Astrocyte (in vitro differentiated cells and primary cell): ENCODE results near the gene C1orf50. TPM values are rescaled to one million over a fixed set of nuclear protein-coding genes. Genes with fewer than 3 reads are reported as not detected.

Experiments used
- DNase-seq: peaks from one replicate; pipeline ENCODE4 v3.0.0-alpha.2; 2010; ENCODE audit warnings: low read depth
- FAIRE-seq: peaks from 2 replicates; lab custom pipeline; 2011; peaks lifted over from hg19 to GRCh38; lab: Jason Lieb, UNC
- H2AFZ ChIP-seq: 2 replicates; pipeline ENCODE4 v1.6.0; 2012; ENCODE audit warnings: low read depth, low read length, inconsistent platforms
- H3K27ac ChIP-seq: 2 replicates; pipeline ENCODE4 v1.5.1; 2011; ENCODE audit warnings: low read depth, low read length, inconsistent platforms
- H3K27me3 ChIP-seq: 2 replicates; pipeline ENCODE4 v1.6.0; 2011; ENCODE audit warnings: low read length, inconsistent platforms; ENCODE audit not compliant: insufficient read depth
- H3K36me3 ChIP-seq: 2 replicates; pipeline ENCODE4 v1.5.1; 2011; ENCODE audit warnings: low read length, inconsistent platforms; ENCODE audit not compliant: insufficient read depth
- H3K4me1 ChIP-seq: 2 replicates; pipeline ENCODE4 v1.5.1; 2011; ENCODE audit warnings: low read length, inconsistent platforms; ENCODE audit not compliant: insufficient read depth
- H3K4me2 ChIP-seq: 2 replicates; pipeline ENCODE4 v1.6.0; 2012; ENCODE audit warnings: low read length, inconsistent platforms
- H3K4me3 ChIP-seq: 2 replicates; pipeline ENCODE4 v1.5.1; 2011; ENCODE audit warnings: low read depth, mild to moderate bottlenecking, low read length, inconsistent platforms; ENCODE audit not compliant: insufficient read depth
- H3K79me2 ChIP-seq: 2 replicates; pipeline ENCODE4 v1.6.0; 2012; ENCODE audit warnings: mild to moderate bottlenecking, low read length, inconsistent platforms; ENCODE audit not compliant: insufficient read depth
- H3K9ac ChIP-seq: 2 replicates; pipeline ENCODE4 v1.6.0; 2012; ENCODE audit warnings: mild to moderate bottlenecking, low read length, inconsistent platforms
- H3K9me3 ChIP-seq: 2 replicates; pipeline ENCODE4 v1.5.1; 2012; ENCODE audit warnings: low read depth, mild to moderate bottlenecking, low read length, inconsistent platforms; ENCODE audit not compliant: insufficient read depth
- H4K20me1 ChIP-seq: 2 replicates; pipeline ENCODE4 v1.6.0; 2012; ENCODE audit warnings: low read length, inconsistent platforms; ENCODE audit not compliant: insufficient read depth
- H3K27ac Mint-ChIP-seq: one replicate; pipeline ENCODE4 v1.8.0; 2021; ENCODE audit warnings: mild to moderate bottlenecking, mixed read lengths; ENCODE audit not compliant: unreplicated experiment
- H3K27me3 Mint-ChIP-seq: one replicate; pipeline ENCODE4 v1.8.0; 2021; ENCODE audit warnings: low read depth, mixed read lengths; ENCODE audit not compliant: unreplicated experiment
- H3K36me3 Mint-ChIP-seq: one replicate; pipeline ENCODE4 v1.8.0; 2021; ENCODE audit warnings: low read depth, mixed read lengths; ENCODE audit not compliant: unreplicated experiment
- H3K4me1 Mint-ChIP-seq: one replicate; pipeline ENCODE4 v1.8.0; 2021; ENCODE audit warnings: low read depth, mixed read lengths; ENCODE audit not compliant: unreplicated experiment
- H3K4me3 Mint-ChIP-seq: one replicate; pipeline ENCODE4 v1.8.0; 2021; ENCODE audit warnings: mild to moderate bottlenecking, moderate library complexity, mixed read lengths; ENCODE audit not compliant: unreplicated experiment
- H3K9me3 Mint-ChIP-seq: one replicate; pipeline ENCODE4 v1.8.0; 2021; ENCODE audit warnings: mild to moderate bottlenecking, mixed read lengths; ENCODE audit not compliant: unreplicated experiment
- EZH2 ChIP-seq: IDR thresholded peaks from 2 replicates; pipeline ENCODE4 v1.6.1; 2012; ENCODE audit warnings: mild to moderate bottlenecking, low read length, inconsistent platforms; ENCODE audit not compliant: insufficient read depth
- total RNA-seq: library from RNA; stranded (reverse); gene quantifications from 2 replicates; pipeline ENCODE4 v1.2.1, GENCODE V29; 2021
- TF ChIP-seq, protein P1 (sequence below): IDR thresholded peaks from 2 replicates; pipeline ENCODE4 v1.5.1; 2011; ENCODE audit warnings: low read depth, mild to moderate bottlenecking, inconsistent platforms, low read length, moderate library complexity; ENCODE audit not compliant: insufficient read depth

Gene C1orf50
- total RNA-seq, 1 donor from 2014 or later, result 9.5 TPM

DNA sequence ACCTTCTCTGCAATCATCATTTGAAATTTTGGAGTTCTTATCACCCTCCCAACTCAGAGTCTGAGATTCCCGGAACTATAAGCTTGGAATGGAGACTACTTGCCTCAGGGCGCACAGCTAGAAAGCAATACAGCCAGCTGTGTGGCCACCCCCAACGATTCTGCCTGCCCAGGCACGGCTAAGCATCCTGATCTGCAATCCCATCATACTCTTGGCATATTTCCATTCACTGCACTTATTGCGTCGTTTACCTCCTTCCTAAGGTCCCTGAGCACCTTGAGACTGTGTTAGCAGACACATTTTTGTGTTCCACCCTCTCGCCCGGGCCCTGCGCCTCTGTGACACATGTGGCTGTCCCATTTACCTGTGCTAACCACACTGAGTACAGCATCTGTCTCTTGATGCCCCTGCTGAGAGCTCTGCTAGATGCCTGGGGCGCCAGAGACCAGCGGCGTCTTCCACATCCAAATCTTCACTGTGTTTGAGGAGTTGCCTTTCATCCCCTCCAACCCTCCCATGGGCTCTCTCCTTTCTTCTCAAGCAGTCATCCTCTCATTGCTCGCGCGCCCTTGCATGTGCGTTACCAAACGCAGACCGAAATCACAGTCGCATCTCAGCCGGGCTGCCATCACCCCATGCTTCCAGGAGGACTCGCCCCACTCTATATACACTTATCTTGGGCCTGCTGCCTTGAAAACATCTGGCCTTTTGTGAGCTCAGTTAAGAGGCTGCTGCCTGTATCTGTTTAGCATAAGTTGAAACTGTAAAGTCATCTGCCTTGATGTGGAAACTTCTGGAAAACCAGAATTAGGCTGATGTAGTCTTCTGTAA, 23.5 kb upstream of the C1orf50 start:
- DNase-seq, result no peak
- Mint-ChIP-seq H3K27ac (no peak overlapping the region), H3K27me3 (peaks cover 3% of the 10 kb centered on the region), H3K9me3 (peaks cover 2% of the 10 kb centered on the region), H3K4me3 (no peak overlapping the region), H3K4me1 (peaks cover 5% of the 10 kb centered on the region), H3K36me3 (peaks cover 20% of the 10 kb centered on the region)
- TF ChIP-seq EZH2, result no peak
- TF ChIP-seq, protein P1, sequence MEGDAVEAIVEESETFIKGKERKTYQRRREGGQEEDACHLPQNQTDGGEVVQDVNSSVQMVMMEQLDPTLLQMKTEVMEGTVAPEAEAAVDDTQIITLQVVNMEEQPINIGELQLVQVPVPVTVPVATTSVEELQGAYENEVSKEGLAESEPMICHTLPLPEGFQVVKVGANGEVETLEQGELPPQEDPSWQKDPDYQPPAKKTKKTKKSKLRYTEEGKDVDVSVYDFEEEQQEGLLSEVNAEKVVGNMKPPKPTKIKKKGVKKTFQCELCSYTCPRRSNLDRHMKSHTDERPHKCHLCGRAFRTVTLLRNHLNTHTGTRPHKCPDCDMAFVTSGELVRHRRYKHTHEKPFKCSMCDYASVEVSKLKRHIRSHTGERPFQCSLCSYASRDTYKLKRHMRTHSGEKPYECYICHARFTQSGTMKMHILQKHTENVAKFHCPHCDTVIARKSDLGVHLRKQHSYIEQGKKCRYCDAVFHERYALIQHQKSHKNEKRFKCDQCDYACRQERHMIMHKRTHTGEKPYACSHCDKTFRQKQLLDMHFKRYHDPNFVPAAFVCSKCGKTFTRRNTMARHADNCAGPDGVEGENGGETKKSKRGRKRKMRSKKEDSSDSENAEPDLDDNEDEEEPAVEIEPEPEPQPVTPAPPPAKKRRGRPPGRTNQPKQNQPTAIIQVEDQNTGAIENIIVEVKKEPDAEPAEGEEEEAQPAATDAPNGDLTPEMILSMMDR, result no peak
- H3K27me3 ChIP-seq, result no peaks in the 10 kb centered on the region
- no peak for FAIRE-seq
- no peak overlapping the region for H2AFZ ChIP-seq
- no peak overlapping the region for H3K27ac ChIP-seq
- H3K4me2 ChIP-seq, result no peak overlapping the region
- no peaks in the 10 kb centered on the region for H3K9me3 ChIP-seq
- H3K4me3 ChIP-seq, result no peak overlapping the region
- no peaks in the 10 kb centered on the region for H3K4me1 ChIP-seq
- peaks cover 36% of the 10 kb centered on the region for H4K20me1 ChIP-seq
- H3K36me3 ChIP-seq, result peaks cover 8% of the 10 kb centered on the region
- no peaks in the 10 kb centered on the region for H3K79me2 ChIP-seq
- no peak overlapping the region for H3K9ac ChIP-seq

DNA sequence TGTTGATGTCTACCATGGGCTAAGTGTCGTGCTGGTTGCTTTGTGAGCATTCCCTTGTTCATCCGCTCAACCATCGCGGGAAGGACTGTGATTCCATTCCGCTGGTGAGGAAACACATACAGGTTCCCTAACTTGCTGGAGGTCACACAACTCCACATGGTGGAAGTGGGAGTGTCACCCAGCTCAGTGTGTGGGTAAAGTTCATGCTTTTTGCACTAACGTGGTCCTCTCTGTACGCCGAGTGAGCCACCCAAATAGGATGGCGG, 23.0 kb upstream of the C1orf50 start:
- no peak for FAIRE-seq
- no peak overlapping the region for H3K27ac ChIP-seq
- H3K79me2 ChIP-seq, result no peaks in the 10 kb centered on the region
- H3K36me3 ChIP-seq, result peaks cover 13% of the 10 kb centered on the region
- peaks cover 3% of the 10 kb centered on the region for H3K27me3 Mint-ChIP-seq
- H3K4me1 Mint-ChIP-seq, result peaks cover 5% of the 10 kb centered on the region
- no peak overlapping the region for H3K27ac Mint-ChIP-seq
- H3K9me3 ChIP-seq, result no peaks in the 10 kb centered on the region
- no peaks in the 10 kb centered on the region for H3K4me1 ChIP-seq
- H2AFZ ChIP-seq, result no peak overlapping the region
- no peak overlapping the region for H3K9ac ChIP-seq
- no peak for DNase-seq
- no peak overlapping the region for H3K4me2 ChIP-seq
- no peak overlapping the region for H3K4me3 Mint-ChIP-seq
- no peaks in the 10 kb centered on the region for H3K27me3 ChIP-seq
- TF ChIP-seq, protein P1, result no peak
- TF ChIP-seq EZH2, result no peak
- H3K36me3 Mint-ChIP-seq, result peaks cover 25% of the 10 kb centered on the region
- H3K4me3 ChIP-seq, result no peak overlapping the region
- H4K20me1 ChIP-seq, result peaks cover 42% of the 10 kb centered on the region
- peaks cover 2% of the 10 kb centered on the region for H3K9me3 Mint-ChIP-seq

DNA sequence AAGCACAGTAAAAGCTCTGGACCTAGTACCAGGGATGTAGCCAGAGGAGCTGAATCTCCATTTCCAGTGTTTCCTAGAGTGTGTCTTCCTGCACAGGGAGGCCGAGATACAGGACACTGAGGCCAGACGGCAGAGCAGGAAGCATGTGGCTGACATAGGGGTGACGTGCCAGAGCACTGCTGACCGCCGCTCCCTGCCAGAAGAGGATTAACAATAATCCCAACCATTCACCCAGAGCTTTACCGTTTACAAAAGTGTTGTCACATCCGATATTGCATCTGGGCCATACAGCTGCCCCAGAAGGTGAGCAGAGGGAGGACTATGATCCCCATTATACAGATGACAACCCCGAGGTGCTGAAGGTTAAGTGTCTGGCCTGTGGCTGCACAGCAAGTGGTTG, 21.2 kb upstream of the C1orf50 start:
- Histone ChIP-seq H3K4me3 (no peak overlapping the region), H3K9me3 (no peaks in the 10 kb centered on the region), H4K20me1 (peaks cover 53% of the 10 kb centered on the region), H3K36me3 (peaks cover 23% of the 10 kb centered on the region), H2AFZ (no peak overlapping the region), H3K27me3 (no peaks in the 10 kb centered on the region), H3K4me2 (no peak overlapping the region), H3K79me2 (no peaks in the 10 kb centered on the region), H3K27ac (no peak overlapping the region), H3K9ac (no peak overlapping the region), H3K4me1 (no peaks in the 10 kb centered on the region)
- H3K36me3 Mint-ChIP-seq, result peaks cover 36% of the 10 kb centered on the region
- peaks cover 2% of the 10 kb centered on the region for H3K9me3 Mint-ChIP-seq
- no peaks in the 10 kb centered on the region for H3K4me1 Mint-ChIP-seq
- no peaks in the 10 kb centered on the region for H3K27me3 Mint-ChIP-seq
- DNase-seq (no peak), FAIRE-seq (no peak)
- TF ChIP-seq, protein P1, result no peak
- no peak for TF ChIP-seq EZH2
- no peak overlapping the region for H3K4me3 Mint-ChIP-seq
- no peak overlapping the region for H3K27ac Mint-ChIP-seq
